Activated CD8-positive, alpha-beta memory T cell treated with anti-CD3 and anti-CD28 coated beads, Interleukin-2, amount 50 U/mL, for 1 hour (primary cell): ENCODE measurements around the gene RNASE4.
"Not testable (repeated sequence)": the region's sequence is repeated elsewhere in the genome, so short reads cannot be mapped to it uniquely, and the experiment has no call there.

ENCODE experiments used
- DNase-seq: peaks from one replicate; pipeline ENCODE4 v3.0.0-alpha.2; 2020; ENCODE audit errors: extremely low read depth

The RNASE4 gene

DNA sequence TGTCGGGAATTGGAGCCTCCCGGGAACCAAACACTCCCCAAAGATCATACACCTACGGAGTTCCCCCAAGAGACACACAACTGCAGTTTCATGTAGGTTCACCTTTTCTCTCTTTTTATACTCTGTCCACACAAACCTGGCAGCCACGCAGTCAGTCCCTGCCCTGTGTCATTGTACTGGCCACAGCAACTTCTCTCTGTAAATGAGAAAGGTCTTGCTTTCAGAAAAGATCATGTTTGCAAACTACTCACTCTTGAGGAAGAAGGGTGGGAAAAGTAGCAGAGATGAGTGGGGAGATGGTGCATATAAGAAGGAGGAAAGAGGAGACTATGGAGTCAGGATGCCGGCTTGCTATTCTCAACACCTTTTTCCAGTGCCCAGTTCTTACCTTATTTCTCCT lies 14.6 kb downstream of the RNASE4 start:
- no peak for DNase-seq

DNA sequence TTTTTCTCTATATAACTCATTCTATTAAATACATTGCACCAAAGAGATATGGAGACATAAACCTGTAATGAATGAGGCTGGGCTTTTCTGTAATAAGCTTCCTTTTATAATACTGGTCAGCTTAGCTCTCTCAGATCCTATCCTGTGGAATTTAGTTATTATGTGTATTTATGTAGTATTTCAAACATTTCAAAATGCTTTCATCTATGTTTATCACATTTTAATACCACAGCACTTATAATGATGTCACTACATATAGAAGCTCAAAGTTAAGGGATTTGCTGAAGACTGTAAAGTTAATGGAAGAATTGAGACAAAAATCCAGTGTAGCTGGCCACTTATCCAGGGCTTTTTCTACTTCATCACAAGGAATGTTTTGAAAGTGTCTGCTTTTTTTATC lies 15.6 kb downstream of the RNASE4 start:
- DNase-seq, result no peak

DNA sequence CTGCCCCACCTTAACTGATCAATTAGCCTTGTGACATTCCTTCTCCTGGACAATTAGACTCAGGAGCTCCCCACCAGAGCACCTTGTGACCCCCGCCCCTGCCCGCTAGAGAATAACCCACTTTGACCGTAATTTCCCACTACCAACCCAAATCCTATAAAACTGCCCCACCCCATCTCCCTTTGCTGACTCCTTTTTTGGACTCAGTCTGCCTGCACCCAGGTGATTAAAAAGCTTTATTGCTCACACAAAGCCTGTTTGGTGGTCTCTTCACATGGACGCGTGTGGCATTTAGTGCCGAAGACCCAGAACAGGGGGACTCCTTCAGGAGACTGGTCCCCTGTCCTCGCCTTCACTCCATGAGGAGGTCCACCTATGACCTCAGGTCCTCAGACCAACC lies 16.6 kb downstream of the RNASE4 start:
- not testable (repeated sequence) for DNase-seq

GRCh38 chr14:20706657-20707355 lies 22.4 kb downstream of the RNASE4 start:
- DNase-seq, result no peak

DNA sequence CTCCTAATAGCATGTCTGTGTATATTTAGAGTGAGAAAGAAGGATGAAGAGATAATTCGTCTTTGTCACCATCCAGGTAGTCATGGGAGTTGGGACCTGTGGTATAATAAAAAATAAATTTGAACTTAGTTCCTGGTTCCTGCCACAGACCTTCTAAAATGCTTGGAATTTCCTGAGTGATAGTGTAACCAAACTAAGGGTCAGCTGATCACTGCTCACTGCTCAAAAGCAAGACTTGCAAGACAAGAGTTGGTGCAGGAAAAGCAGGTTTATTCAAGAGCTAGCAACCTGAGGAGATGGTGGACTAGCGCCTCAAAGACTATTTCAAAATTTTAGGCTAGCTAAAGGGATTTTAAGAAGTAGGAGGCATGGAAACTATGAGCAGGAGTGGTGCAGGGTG lies 23.3 kb downstream of the RNASE4 start:
- no peak for DNase-seq

- DNase-seq, result no peak
Measured at GRCh38 chr14:20711261-20711660, 26.9 kb downstream of the RNASE4 start.

DNA sequence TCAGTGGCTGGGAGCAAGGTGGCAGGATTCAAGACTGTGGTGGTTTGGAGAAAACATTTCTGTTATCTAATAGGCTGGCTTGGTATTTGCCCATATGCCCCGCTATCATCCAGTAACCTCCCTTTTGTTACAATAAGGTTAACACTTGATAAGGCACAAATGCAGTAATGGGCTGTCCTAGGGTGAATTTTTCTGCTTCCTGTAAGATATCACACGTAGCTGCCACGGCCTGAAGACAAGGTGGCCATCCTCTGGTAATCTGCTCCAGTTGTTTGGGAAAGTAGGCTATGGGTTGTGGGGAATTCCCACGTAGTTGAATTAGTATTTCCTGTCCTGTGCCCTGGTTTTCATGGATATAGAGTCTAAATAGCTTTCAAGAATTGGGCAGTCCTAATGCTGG lies 27.3 kb downstream of the RNASE4 start:
- no peak for DNase-seq

GRCh38 chr14:20712904-20713303 lies 28.5 kb downstream of the RNASE4 start:
- no peak for DNase-seq

- no peak for DNase-seq
Measured at GRCh38 chr14:20714593-20715250, 30.4 kb downstream of the RNASE4 start.

DNA sequence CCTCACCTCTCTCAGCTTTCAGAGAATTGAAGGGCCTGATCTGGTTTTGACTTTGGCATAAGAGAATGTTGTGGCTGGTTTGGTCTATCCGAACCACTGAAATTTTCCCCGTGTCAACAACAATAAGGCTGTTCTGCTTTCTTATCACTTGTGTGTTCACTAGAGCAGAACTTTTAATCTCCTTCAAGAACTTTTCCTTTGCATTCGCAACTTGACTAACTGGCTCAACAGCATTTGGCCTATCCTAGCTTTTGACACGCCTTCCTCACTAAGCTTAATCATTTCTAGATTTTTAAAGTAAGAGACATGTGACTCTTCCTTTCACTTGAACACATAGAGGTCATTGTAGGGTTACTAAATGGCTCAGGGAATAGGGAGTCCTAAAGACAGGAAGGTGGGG lies 35.4 kb downstream of the RNASE4 start:
- no peak for DNase-seq

- no peak for DNase-seq
Measured at GRCh38 chr14:20720741-20721140, 36.4 kb downstream of the RNASE4 start.

- DNase-seq, result no peak
Measured at GRCh38 chr14:20722016-20722415, 37.7 kb downstream of the RNASE4 start.

DNA sequence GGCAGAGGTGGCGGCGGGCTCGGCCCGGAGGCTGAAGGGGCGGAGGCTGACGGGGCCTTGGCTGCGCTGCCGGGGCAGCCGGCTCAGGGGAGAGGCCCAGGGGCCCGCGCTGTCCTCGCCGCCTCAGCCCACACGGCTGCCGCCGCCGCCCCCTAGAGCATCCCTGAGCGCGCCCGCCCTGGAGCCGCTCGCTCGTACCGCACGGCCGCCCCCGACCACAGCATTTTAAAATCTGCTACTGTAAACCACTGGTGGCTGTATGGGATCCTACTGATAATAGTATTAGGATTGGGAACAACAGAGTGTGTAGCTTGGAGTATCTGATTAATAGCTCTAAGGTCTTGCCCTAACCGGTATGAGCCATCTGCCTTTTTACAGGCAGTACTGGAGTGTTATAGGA lies 39.1 kb downstream of the RNASE4 start:
- no peak for DNase-seq

DNA sequence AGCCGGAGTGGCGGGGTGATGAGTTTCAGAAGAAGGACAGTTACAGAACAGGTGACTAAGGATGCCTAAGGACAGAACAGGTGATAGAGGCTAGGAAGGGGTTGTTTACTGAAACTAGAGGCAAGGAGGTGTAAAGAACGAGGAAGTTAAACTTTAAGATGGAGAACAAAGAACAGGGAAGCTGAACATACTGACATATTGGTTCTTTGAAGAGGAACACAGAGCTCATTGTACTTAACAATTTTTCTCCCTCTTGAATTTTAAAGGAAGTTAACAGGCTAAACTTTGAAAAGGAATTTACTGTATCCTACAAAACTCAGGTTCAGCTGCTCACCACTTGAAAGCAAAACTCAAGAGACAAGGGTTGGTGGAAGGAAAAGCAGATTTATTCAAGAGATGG lies 41.8 kb downstream of the RNASE4 start:
- not testable (repeated sequence) for DNase-seq

GRCh38 chr14:20726531-20726930 lies 42.2 kb downstream of the RNASE4 start:
- no peak for DNase-seq

GRCh38 chr14:20730891-20731290 lies 46.5 kb downstream of the RNASE4 start:
- no peak for DNase-seq

DNA sequence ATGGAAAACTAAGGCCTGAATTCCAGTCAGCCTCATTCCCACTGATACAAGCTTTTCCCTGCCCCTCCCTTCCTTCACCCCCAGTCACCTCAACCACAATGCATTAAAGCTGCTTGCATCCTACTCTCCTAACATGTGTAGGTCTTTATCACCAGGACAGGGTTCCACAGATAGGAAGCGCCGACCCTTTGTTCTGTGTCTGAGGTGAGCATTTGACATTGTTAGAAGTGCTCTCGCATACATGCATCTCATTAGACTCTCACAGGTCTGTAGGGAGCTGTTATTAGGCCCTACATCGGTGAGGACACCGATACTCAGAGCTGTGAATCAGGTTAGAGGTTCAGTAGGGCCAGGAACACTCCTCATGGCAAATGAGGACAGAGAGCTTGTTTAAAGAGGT lies 48.1 kb downstream of the RNASE4 start:
- no peak for DNase-seq

- DNase-seq, result no peak
Measured at GRCh38 chr14:20732979-20733635, 48.7 kb downstream of the RNASE4 start.

- no peak for DNase-seq
Measured at GRCh38 chr14:20733684-20734429, 49.5 kb downstream of the RNASE4 start.

DNA sequence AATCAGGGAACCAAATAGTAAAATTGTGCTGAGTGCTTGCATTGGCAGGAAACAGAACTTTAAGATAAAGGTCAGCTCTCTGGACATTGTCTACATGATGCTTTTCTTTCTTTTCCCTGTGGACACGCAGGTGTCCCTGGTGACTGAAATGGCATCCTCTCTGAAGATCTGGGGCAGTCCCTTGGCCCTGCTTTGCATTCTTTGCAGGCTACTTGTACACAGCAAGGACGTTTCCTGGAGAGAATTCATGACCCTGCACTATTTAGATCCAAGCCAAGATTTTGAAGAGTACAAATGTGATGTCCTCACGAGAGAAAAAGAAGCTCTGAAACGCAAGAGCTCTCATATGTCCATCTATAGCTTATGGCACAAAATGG lies 50.1 kb downstream of the RNASE4 start:
- DNase-seq, result no peak

DNA sequence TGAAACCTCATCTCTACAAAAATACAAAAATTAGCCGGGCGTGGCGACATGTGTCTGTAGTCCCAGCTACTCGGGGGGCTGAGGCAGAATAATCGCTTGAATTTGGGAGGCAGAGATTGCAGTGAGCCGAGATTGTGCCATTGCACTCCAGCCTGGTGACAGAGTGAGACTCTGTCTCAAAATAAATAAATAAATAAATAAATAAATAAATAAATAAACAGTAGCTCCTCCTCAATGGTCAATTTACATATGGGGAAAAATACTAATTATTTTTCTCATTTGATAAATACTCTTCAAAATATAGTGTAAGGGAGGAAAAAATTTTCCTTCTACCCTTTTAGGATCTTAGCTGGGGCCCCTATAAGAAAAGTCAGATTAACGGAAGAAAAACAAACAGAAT lies 53.9 kb downstream of the RNASE4 start:
- DNase-seq, result not testable (repeated sequence)

GRCh38 chr14:20742132-20742531 lies 57.8 kb downstream of the RNASE4 start:
- DNase-seq, result no peak

DNA sequence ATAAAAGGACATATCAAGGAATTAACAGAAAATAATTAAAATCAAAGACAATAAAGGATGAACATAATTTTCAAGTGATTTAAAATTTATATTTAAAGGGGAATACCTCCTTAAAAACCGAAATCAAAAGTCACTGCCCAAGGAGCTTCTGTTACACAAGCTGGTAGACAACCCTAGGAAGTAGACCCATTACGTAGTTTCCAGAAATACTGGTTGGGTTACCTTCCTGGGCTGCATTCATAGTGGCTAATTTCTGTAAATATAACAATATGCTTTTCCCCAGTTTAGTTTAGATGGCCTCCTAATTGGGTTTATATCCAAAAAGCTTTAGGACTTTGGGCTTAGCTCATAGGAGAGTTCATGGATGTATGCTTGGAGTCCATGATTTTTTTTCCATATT lies 59.2 kb downstream of the RNASE4 start:
- no peak for DNase-seq
